ENCODE results near the gene TMEM60. TPM values are rescaled to one million over a fixed set of nuclear protein-coding genes. Genes with fewer than 3 reads are reported as not detected.

The TMEM60 gene
- total RNA-seq, 1 donor from 2014 or later, result 13.4 TPM

GRCh38 chr7:77778535-77778934 is 19.7 kb downstream of the TMEM60 start:
- no peak for DNase-seq (ENCODE audit: low spot score)

- no peak for DNase-seq (ENCODE audit: low spot score)
Measured at GRCh38 chr7:77771901-77772300, 26.3 kb downstream of the TMEM60 start.

- DNase-seq (ENCODE audit: low spot score), result no peak
Measured at GRCh38 chr7:77770316-77770715, 27.9 kb downstream of the TMEM60 start.

DNA sequence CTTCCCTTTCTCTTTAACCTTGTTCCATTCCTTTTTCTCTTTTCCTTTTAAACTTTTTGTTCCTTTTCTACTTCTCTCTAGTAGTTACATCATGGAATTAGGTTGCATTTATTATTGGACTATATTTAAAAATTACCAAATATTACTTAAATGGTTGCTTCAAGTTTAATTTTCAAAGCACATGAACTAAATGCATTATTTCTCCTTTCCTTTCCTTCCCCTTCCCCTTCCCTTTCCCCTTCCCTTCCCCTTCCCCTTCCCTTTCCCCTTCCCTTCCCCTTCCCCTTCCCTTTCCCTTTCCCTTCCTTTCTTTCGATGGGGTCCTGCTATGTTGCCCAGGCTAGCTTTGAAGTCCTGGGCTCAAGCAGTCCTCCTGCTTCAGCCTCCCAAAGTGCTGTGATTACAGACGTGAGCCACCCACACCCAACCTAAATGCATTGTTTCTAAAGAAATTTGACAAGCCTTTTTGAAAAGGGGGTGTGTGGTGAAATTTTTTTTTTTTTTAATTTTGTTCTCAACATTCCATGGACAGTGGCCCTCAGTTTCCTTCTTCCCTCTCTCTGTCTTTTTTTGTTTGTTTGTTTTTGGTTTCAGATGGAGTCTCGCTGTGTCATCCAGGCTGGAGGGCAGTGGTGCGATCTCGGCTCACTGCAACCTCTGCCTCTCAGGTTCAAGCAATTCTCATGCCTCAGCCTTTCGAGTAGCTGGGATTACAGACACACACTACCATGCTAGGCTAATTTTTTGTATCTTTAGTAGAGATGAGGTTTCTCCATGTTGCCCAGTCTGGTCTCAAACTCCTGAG is 31.2 kb downstream of the TMEM60 start:
- DNase-seq (ENCODE audit: low spot score), result no peak

GRCh38 chr7:77765906-77766800 is 32.1 kb downstream of the TMEM60 start:
- no peak for DNase-seq (ENCODE audit: low spot score)

GRCh38 chr7:77765481-77765880 is 32.8 kb downstream of the TMEM60 start:
- no peak for DNase-seq (ENCODE audit: low spot score)

GRCh38 chr7:77760809-77761453 is 37.3 kb downstream of the TMEM60 start:
- no peak for DNase-seq (ENCODE audit: low spot score)

- no peak for DNase-seq (ENCODE audit: low spot score)
Measured at GRCh38 chr7:77759294-77759889, 38.8 kb downstream of the TMEM60 start.

- DNase-seq (ENCODE audit: low spot score), result no peak
Measured at GRCh38 chr7:77757589-77757988, 40.6 kb downstream of the TMEM60 start.

GRCh38 chr7:77753173-77753572 is 45.1 kb downstream of the TMEM60 start:
- DNase-seq (ENCODE audit: low spot score), result no peak

DNA sequence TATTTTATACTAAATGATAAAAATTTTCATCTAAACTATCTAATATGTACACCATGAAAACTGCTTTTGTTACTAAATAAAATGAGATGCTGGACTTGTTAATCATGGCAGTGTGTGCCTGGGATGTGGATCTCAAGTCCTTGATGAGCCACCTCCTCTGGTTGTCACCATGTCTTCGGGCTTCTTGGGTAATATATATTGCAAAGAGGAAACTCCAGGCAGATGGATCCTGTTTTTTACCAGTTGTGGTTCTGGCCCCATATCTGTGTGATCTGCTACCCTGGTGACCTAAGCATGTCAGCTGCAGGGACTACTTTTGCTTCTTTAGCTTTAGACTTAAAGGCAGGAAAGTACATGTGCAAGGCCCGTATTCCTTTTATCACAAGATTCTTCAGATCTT is 46.2 kb downstream of the TMEM60 start:
- no peak for DNase-seq (ENCODE audit: low spot score)

DNA sequence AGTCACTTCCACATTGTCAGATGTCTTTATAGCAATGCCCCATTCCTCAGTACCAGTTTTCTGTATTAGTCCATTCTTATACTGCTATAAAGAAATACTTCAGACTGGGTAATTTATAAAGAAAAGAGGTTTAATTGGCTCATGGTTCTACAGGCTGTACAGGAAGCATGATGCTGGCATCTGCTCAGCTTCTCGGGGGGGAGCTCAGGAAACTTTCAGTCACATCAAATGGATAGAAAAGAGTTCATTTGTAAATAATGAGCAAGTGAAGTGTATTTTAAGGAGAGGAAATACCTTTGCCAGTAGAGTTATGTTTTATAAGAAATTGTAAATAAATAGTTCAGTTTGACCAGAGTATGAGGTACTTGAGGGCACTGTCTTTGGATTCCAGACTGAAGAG is 50.5 kb downstream of the TMEM60 start:
- no peak for DNase-seq (ENCODE audit: low spot score)

- DNase-seq (ENCODE audit: low spot score), result no peak
Measured at GRCh38 chr7:77747178-77747577, 51.1 kb downstream of the TMEM60 start.

DNA sequence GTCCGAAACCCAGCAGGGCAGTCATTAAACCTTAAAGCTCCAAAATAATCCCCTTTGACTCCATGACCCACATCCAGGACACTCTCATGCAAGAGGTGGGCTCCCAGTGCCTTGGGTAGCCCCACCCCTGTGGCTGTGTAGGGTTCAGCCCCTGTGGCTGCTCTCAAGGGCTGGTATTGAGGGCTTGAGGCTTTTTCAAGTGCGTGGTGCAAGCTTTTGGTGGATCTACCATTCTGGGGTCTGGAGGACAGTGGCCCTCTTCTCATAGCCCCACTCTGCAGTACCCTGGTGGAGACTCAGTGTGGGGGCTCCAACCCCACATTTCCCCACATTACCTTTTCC is 51.4 kb downstream of the TMEM60 start:
- DNase-seq (ENCODE audit: low spot score), result no peak

DNA sequence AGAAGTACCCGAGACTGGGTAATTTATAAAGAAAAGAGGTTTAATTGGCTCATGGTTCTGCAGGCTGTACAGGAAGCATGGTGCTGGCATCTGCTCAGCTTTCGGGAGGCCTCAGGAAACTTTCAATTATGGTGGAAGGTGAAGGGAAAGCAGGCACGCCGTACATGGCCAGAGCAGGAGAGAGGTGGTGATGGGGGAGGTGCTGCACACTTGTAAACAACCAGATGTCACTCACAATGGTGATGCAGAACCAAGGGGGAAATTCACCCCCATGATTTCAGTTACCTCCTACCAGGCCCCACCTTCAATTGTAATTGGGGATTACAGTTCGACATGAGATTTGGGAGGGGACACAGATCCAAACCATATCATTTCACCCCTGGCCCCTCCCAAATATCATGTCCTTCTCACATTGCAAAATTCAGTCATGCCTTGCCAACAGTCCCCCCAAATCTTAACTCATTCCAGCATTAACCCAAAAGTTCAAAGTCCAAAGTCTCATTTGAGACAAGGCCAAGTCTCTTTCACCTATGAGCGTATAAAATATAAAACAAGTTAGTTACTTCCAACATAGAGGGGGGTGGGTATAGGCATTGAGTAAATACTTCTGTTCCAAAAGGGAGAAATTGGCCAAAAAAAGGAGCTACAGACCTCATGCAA is 51.9 kb downstream of the TMEM60 start:
- DNase-seq (ENCODE audit: low spot score), result no peak

DNA sequence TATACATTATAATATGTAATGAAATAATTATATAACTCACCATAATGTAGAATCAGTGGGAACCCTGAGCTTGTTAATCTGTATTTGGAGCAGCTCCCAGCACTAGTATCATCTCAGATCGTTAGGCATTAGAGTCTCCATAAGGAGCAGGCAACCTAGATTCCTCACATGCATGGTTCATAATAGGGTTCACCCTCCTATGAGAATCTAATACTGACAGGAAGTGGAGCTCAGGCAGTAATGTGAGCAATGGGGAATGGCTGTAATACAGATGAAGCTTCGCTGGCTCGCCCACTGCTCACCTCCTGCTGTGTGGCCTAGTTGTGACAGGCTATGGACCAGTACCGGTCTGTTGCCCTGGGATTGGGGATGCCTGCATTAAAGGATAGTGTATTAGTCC is 52.5 kb downstream of the TMEM60 start:
- DNase-seq (ENCODE audit: low spot score), result no peak

Other genes with a start within 250 kb of the TMEM60 start
- gene RSBN1L, start 102.0 kb downstream of the TMEM60 start, total RNA-seq, result 8.9 TPM
- 14.5 TPM for gene PHTF2, start 339 bp upstream of the TMEM60 start, total RNA-seq

Measured in mesenteric fat pad (tissue), 1 donor.